Lung (tissue), 12 donors: ENCODE results near the gene JMJD1C. TPM values are rescaled to one million over a fixed set of nuclear protein-coding genes. Genes with fewer than 3 reads are reported as not detected.

Experiments used
- ATAC-seq: fragments of 200-7000 bp; cut with Tn5 transposase; one replicate; pipeline ENCODE4 v1.9.1; 2020; ENCODE audit warnings: moderate number of reproducible peaks; ENCODE audit not compliant: insufficient read depth, low FRiP score
- DNase-seq, 3 donors: peaks; one replicate each; pipeline ENCODE4 v3.0.0-alpha.2; 2013 to 2017
- H3K27ac ChIP-seq, 2 donors: one replicate each; pipeline ENCODE4 v1.5.1; 2013; ENCODE audit warnings: mild to moderate bottlenecking in 2 of 2, moderate library complexity in 2 of 2, control low read depth in 1 of 2, inconsistent platforms in 1 of 2, low read depth in 1 of 2, low read length in 1 of 2
- H3K27me3 ChIP-seq, 3 donors: one replicate each; pipeline ENCODE4 v1.5.1; 2013; ENCODE audit warnings: low read length in 2 of 3; ENCODE audit not compliant: control insufficient read depth in 3 of 3, insufficient read depth in 3 of 3
- H3K36me3 ChIP-seq, 4 donors: one replicate each; pipeline ENCODE4 v1.5.1; 2013; ENCODE audit warnings: low read length in 4 of 4, mild to moderate bottlenecking in 1 of 4, moderate library complexity in 1 of 4; ENCODE audit not compliant: control insufficient read depth in 4 of 4, insufficient read depth in 4 of 4
- H3K4me1 ChIP-seq, 5 donors: one replicate each; pipeline ENCODE4 v1.5.1; 2013; ENCODE audit warnings: low read length in 5 of 5, mild to moderate bottlenecking in 2 of 5, moderate library complexity in 1 of 5; ENCODE audit not compliant: control insufficient read depth in 5 of 5, insufficient read depth in 5 of 5
- H3K4me3 ChIP-seq: one replicate; pipeline ENCODE4 v1.5.1; 2013; ENCODE audit warnings: mild to moderate bottlenecking, control low read depth, moderate library complexity
- H3K9ac ChIP-seq, 2 donors: one replicate each; pipeline ENCODE4 v1.5.1; 2013; ENCODE audit warnings: low read length in 2 of 2, control low read depth in 1 of 2; ENCODE audit not compliant: insufficient read depth in 1 of 2
- H3K9me3 ChIP-seq, 4 donors: one replicate each; pipeline ENCODE4 v1.5.1; 2013; ENCODE audit warnings: low read length in 3 of 4, mild to moderate bottlenecking in 1 of 4, moderate library complexity in 1 of 4; ENCODE audit not compliant: control insufficient read depth in 4 of 4, insufficient read depth in 3 of 4
- CTCF ChIP-seq: IDR thresholded peaks from 2 replicates; pipeline ENCODE4 v1.5.1; 2012; ENCODE audit warnings: mild to moderate bottlenecking; ENCODE audit errors: control extremely low read depth, extremely low read depth
- WGBS, 2 donors: extraction: QIAGEN DNeasy Blood & Tissue Kit; methylation state at CpG; one replicate each; pipeline ENCODE4 v1.1.7; 2013; 5-methylcytosine and 5-hydroxymethylcytosine counted together
- polyA plus RNA-seq, 2 donors: library from polyadenylated mRNA; stranded (reverse); fragments of 200-250 nt; gene quantifications; one replicate each; pipeline ENCODE4 v1.2.1, GENCODE V29; 2013
- total RNA-seq, 2 donors: library from RNA; depleted of rRNA in 1 of 2; stranded (reverse); fragments of >200 nt in 1 of 2; gene quantifications; one replicate each; pipeline ENCODE4 v1.2.1, GENCODE V29; 2014 to 2021
- donor health status: control.
- donor health status: control.
- donor health status: Bipolar disorder and iron deficiency.
- donor health status: healthy.
- donor health status: DM: yes; HTN: yes; CAD: no.

The JMJD1C gene
- total and polyA plus RNA-seq, 4 donors: 30.5 to 233 (median 71.2) TPM

- 42% methylated on average over 1 of the region's 1 CpG for WGBS, 2 donors
- no peak for DNase-seq
- Histone ChIP-seq H3K4me3 (no peak overlapping the region), H3K36me3 (no peaks in the 10 kb centered on the region), H3K27me3 (no peaks in the 10 kb centered on the region), H3K27ac (no peak overlapping the region), H3K4me1 (peaks cover 0 to 7% (median 5%) of the 10 kb centered on the region in 5 donors), H3K9me3 (no peaks in the 10 kb centered on the region), H3K9ac (no peak overlapping the region)
- no peak for TF ChIP-seq CTCF
- ATAC-seq: no peak
These were observed 12.2 kb upstream of the JMJD1C start for GRCh38 chr10:63477927-63478326.

- Histone ChIP-seq H3K4me3 (no peak overlapping the region), H3K9ac (no peak overlapping the region), H3K27ac (no peak overlapping the region), H3K9me3 (no peaks in the 10 kb centered on the region), H3K4me1 (peaks cover 0 to 6% (median 0%) of the 10 kb centered on the region in 5 donors), H3K36me3 (no peaks in the 10 kb centered on the region), H3K27me3 (no peaks in the 10 kb centered on the region)
- DNase-seq (no peak), ATAC-seq (no peak)
- no peak for TF ChIP-seq CTCF
- 90 to 92% methylated on average over 8 of the region's 8 CpGs for WGBS, 2 donors
These were observed 8.7 kb upstream of the JMJD1C start for GRCh38 chr10:63474488-63474887.

GRCh38 chr10:63470928-63471327 is 5.2 kb upstream of the JMJD1C start:
- peaks cover 0 to 9% (median 0%) of the 10 kb centered on the region in 5 donors for H3K4me1 ChIP-seq
- no peaks in the 10 kb centered on the region for H3K9me3 ChIP-seq
- no peak overlapping the region for H3K27ac ChIP-seq
- no peaks in the 10 kb centered on the region for H3K36me3 ChIP-seq
- H3K4me3 ChIP-seq: no peak overlapping the region
- no peak for DNase-seq
- H3K9ac ChIP-seq: no peak overlapping the region
- WGBS, 2 donors: 75 to 83% methylated on average over 3 of the region's 3 CpGs
- ATAC-seq: no peak
- no peaks in the 10 kb centered on the region for H3K27me3 ChIP-seq
- no peak for TF ChIP-seq CTCF

- ATAC-seq: no peak
- Histone ChIP-seq H3K27me3 (no peaks in the 10 kb centered on the region), H3K27ac (no peak overlapping the region), H3K4me1 (peaks cover 0 to 15% (median 0%) of the 10 kb centered on the region in 5 donors), H3K9ac (no peak overlapping the region), H3K4me3 (no peak overlapping the region), H3K9me3 (no peaks in the 10 kb centered on the region), H3K36me3 (no peaks in the 10 kb centered on the region)
- TF ChIP-seq CTCF: no peak
- WGBS, 2 donors: 80 to 83% methylated on average over 1 of the region's 1 CpG
- no peak for DNase-seq
These were observed 3.2 kb upstream of the JMJD1C start for GRCh38 chr10:63468947-63469346.
